ENCODE data around the gene ACAP1.

Gene ACAP1

GRCh38 chr17:7374353-7374752 is 38.0 kb downstream of the ACAP1 start:
- H3K9me3 Mint-ChIP-seq = no peaks in the 10 kb centered on the region
- no peak overlapping the region for H3K27ac Mint-ChIP-seq
- H3K27me3 Mint-ChIP-seq = peaks cover 12% of the 10 kb centered on the region
- H3K4me3 Mint-ChIP-seq = no peak overlapping the region
- DNase-seq = no peak
- no peaks in the 10 kb centered on the region for H3K4me1 Mint-ChIP-seq (ENCODE audit: low read depth)
- H3K36me3 Mint-ChIP-seq (ENCODE audit: low read depth) = no peaks in the 10 kb centered on the region

GRCh38 chr17:7379134-7379533 is 42.8 kb downstream of the ACAP1 start:
- no peak overlapping the region for H3K27ac Mint-ChIP-seq
- no peaks in the 10 kb centered on the region for H3K9me3 Mint-ChIP-seq
- H3K4me1 Mint-ChIP-seq (ENCODE audit: low read depth) = peaks cover 3% of the 10 kb centered on the region
- DNase-seq = no peak
- no peaks in the 10 kb centered on the region for H3K36me3 Mint-ChIP-seq (ENCODE audit: low read depth)
- H3K4me3 Mint-ChIP-seq = no peak overlapping the region
- peaks cover 42% of the 10 kb centered on the region for H3K27me3 Mint-ChIP-seq

GRCh38 chr17:7380321-7380720 is 44.0 kb downstream of the ACAP1 start:
- Mint-ChIP-seq H3K27me3 (peaks cover 42% of the 10 kb centered on the region), H3K27ac (no peak overlapping the region), H3K4me1 (ENCODE audit: low read depth) (peaks cover 10% of the 10 kb centered on the region), H3K9me3 (no peaks in the 10 kb centered on the region), H3K36me3 (ENCODE audit: low read depth) (no peaks in the 10 kb centered on the region), H3K4me3 (no peak overlapping the region)
- no peak for DNase-seq

- H3K27ac Mint-ChIP-seq = peak within 1 kb of the TSS; percentile 40
- no peak within 1 kb of the TSS for H3K4me3 Mint-ChIP-seq
- H3K27me3 Mint-ChIP-seq = peaks cover 42% of the 10 kb centered on the region
- peaks cover 10% of the 10 kb centered on the region for H3K4me1 Mint-ChIP-seq (ENCODE audit: low read depth)
- DNase-seq = no peak
- H3K36me3 Mint-ChIP-seq (ENCODE audit: low read depth) = no peaks in the 10 kb centered on the region
- H3K9me3 Mint-ChIP-seq = no peaks in the 10 kb centered on the region
These were observed 44.7 kb downstream of the ACAP1 start, which contains the start of gene TNK1 for GRCh38 chr17:7380855-7381683. TNK1 (plus strand) TSS chr17:7381089; CDS start chr17:7382927, 1,838 bp downstream.

GRCh38 chr17:7382901-7383300 is 46.6 kb downstream of the ACAP1 start:
- Mint-ChIP-seq H3K27ac (no peak overlapping the region), H3K4me3 (no peak overlapping the region), H3K4me1 (ENCODE audit: low read depth) (peaks cover 10% of the 10 kb centered on the region), H3K9me3 (no peaks in the 10 kb centered on the region), H3K27me3 (peaks cover 35% of the 10 kb centered on the region), H3K36me3 (ENCODE audit: low read depth) (peaks cover 12% of the 10 kb centered on the region)
- no peak for DNase-seq

- Mint-ChIP-seq H3K36me3 (ENCODE audit: low read depth) (peaks cover 16% of the 10 kb centered on the region), H3K4me1 (ENCODE audit: low read depth) (peaks cover 10% of the 10 kb centered on the region), H3K9me3 (no peaks in the 10 kb centered on the region), H3K27me3 (peaks cover 35% of the 10 kb centered on the region), H3K4me3 (peak overlapping the region; percentile 10), H3K27ac (no peak overlapping the region)
- no peak for DNase-seq
These were observed 47.0 kb downstream of the ACAP1 start for GRCh38 chr17:7383371-7383741.

- Mint-ChIP-seq H3K27ac (peak overlapping the region; percentile 85), H3K4me1 (ENCODE audit: low read depth) (peaks cover 10% of the 10 kb centered on the region)
- DNase-seq = peak; percentile 91
These were observed 47.6 kb downstream of the ACAP1 start for GRCh38 chr17:7383742-7384488.

GRCh38 chr17:7384489-7385081 is 48.3 kb downstream of the ACAP1 start:
- peak overlapping the region; percentile 85 for H3K27ac Mint-ChIP-seq
- peaks cover 10% of the 10 kb centered on the region for H3K4me1 Mint-ChIP-seq (ENCODE audit: low read depth)
- H3K4me3 Mint-ChIP-seq = peak overlapping the region; percentile 78
- DNase-seq = no peak
- peaks cover 28% of the 10 kb centered on the region for H3K27me3 Mint-ChIP-seq
- H3K9me3 Mint-ChIP-seq = no peaks in the 10 kb centered on the region
- peaks cover 29% of the 10 kb centered on the region for H3K36me3 Mint-ChIP-seq (ENCODE audit: low read depth)

More at GRCh38 chr17:7383742-7384488, 47.6 kb downstream of the ACAP1 start:
- H3K4me3 Mint-ChIP-seq = peak overlapping the region; percentile 78
- peaks cover 35% of the 10 kb centered on the region for H3K27me3 Mint-ChIP-seq
- H3K9me3 Mint-ChIP-seq = no peaks in the 10 kb centered on the region
- peaks cover 22% of the 10 kb centered on the region for H3K36me3 Mint-ChIP-seq (ENCODE audit: low read depth)

- peaks cover 65% of the 10 kb centered on the region for H3K36me3 Mint-ChIP-seq (ENCODE audit: low read depth)
- no peak overlapping the region for H3K4me3 Mint-ChIP-seq
- no peaks in the 10 kb centered on the region for H3K27me3 Mint-ChIP-seq
- H3K27ac Mint-ChIP-seq = no peak overlapping the region
- DNase-seq = no peak
- no peaks in the 10 kb centered on the region for H3K9me3 Mint-ChIP-seq
- peaks cover 33% of the 10 kb centered on the region for H3K4me1 Mint-ChIP-seq (ENCODE audit: low read depth)
These were observed 52.5 kb downstream of the ACAP1 start for GRCh38 chr17:7388856-7389255.

GRCh38 chr17:7389924-7390910 is 53.9 kb downstream of the ACAP1 start:
- Mint-ChIP-seq H3K27ac (peak overlapping the region; percentile 4), H3K4me3 (no peak overlapping the region), H3K4me1 (ENCODE audit: low read depth) (peaks cover 31% of the 10 kb centered on the region), H3K9me3 (no peaks in the 10 kb centered on the region), H3K27me3 (no peaks in the 10 kb centered on the region), H3K36me3 (ENCODE audit: low read depth) (peaks cover 71% of the 10 kb centered on the region)
- DNase-seq = no peak

GRCh38 chr17:7391307-7391706 is 55.0 kb downstream of the ACAP1 start:
- Mint-ChIP-seq H3K4me3 (no peak overlapping the region), H3K27me3 (no peaks in the 10 kb centered on the region), H3K9me3 (no peaks in the 10 kb centered on the region), H3K4me1 (ENCODE audit: low read depth) (peaks cover 31% of the 10 kb centered on the region), H3K27ac (peak overlapping the region; percentile 74), H3K36me3 (ENCODE audit: low read depth) (peaks cover 71% of the 10 kb centered on the region)
- DNase-seq = no peak

GRCh38 chr17:7392696-7393612 is 56.6 kb downstream of the ACAP1 start:
- Mint-ChIP-seq H3K36me3 (ENCODE audit: low read depth) (peaks cover 59% of the 10 kb centered on the region), H3K27ac (peak overlapping the region; percentile 79), H3K4me3 (peak overlapping the region; percentile 97), H3K9me3 (no peaks in the 10 kb centered on the region), H3K27me3 (no peaks in the 10 kb centered on the region), H3K4me1 (ENCODE audit: low read depth) (peaks cover 31% of the 10 kb centered on the region)
- DNase-seq = no peak

All from activated T-cell treated with anti-CD3 and anti-CD28 coated beads, Interleukin-2, amount 50 U/mL, for 24 hours (primary cell).